SK-N-DZ (cell line): ENCODE results near the gene ANO2.

Experiments
- DNase-seq: peaks from one replicate; pipeline ENCODE4 v3.0.0-alpha.2; 2015; ENCODE audit warnings: low spot score

ANO2 gene

DNA sequence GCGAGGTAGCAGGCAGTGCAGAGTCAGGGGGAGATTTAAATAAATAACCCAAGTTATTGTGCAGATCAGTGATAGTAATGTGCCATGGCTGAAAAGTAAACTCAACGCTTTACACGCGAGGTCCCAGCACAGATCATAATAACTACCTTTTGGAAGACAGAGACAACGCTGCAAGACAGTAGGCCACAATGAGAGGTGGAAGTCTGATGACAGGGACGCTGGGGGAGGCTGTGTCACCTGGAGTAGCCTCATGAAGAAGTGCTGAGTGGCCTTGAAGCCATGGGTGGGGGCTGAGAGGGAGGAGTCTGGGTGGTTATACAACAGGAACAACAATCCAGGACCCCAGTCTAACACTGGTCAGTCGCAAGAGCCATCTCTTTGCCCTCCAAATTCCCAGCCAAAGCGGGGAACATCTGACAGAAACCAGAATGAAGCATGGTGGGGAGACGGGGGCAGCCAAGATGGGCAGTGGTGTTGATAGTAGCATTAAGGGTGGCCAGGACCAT, 28.2 kb downstream of the ANO2 start:
- no peak for DNase-seq

- DNase-seq: no peak
These were observed 29.5 kb downstream of the ANO2 start for GRCh38 chr12:5915511-5915910.

- DNase-seq: no peak
These were observed 30.5 kb downstream of the ANO2 start for GRCh38 chr12:5914387-5915149.

GRCh38 chr12:5913387-5913786, 31.7 kb downstream of the ANO2 start:
- DNase-seq: no peak

DNA sequence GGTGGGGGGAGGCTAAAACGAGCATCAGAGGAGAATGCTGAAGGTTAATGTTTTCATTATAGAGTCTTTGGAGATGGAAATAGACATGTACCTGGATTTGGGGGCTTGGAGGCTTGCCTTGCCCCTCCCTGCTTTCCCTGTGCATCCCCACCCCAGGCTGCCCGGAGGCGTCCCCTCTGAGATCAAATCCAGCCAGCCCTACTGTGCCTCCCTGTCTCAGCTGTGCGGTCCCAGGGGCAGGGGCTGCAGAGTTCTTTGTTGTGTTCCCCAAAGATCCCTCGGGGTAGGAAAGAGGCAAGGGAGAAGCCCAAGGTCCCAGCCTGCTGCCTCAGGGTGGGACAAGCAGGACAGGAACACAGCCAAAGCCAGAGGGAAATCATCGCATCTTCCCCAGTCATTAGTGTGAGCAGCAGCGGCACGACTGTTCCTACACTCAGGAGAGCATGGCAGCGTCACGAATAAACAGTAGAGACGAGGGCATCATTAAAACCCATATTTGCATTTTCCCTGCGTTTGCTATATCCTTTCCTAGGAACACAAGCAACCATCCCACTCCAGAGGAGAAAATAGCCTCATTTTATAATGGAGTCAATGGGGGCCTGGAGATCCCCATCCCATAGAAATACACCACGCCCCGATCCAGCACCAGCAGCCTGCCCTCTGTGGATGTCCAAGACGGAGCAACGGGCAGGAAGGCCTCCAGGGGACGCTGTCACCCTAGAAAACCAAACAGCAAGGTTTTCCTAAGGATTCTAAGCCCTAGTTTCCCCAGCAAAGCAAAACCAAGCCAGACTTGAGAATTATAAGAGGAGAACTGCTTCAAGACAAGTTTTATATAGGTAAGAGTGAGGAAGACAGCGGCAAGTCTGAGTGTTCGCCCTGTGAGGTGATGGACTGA, 32.4 kb downstream of the ANO2 start:
- DNase-seq: no peak

GRCh38 chr12:5912011-5912410, 33.0 kb downstream of the ANO2 start:
- DNase-seq: no peak

- DNase-seq: no peak
These were observed 34.1 kb downstream of the ANO2 start for GRCh38 chr12:5910790-5911548.

DNA sequence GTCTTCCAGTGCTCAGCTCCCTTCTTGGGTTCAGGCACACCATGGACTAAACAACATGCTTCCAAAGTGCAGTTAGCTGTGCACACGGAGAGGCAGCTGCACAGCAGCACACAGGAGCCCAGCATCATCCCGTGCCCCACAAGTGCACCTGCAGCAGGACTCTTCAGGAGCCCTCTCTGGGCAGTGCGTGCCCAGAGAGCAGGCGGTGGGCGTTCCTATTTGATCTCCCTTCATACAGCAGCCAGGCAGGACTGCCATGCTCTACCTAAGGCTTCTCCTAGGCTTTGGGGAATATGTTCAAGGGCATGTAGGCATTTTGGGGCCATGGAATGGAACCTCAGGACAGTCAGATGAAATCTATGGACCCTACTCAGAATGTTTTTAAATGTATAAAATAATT, 35.5 kb downstream of the ANO2 start:
- DNase-seq: no peak

GRCh38 chr12:5908251-5908650, 36.8 kb downstream of the ANO2 start:
- no peak for DNase-seq

- no peak for DNase-seq
These were observed 37.3 kb downstream of the ANO2 start for GRCh38 chr12:5907807-5908206.

- no peak for DNase-seq
These were observed 39.3 kb downstream of the ANO2 start for GRCh38 chr12:5905757-5906156.

DNA sequence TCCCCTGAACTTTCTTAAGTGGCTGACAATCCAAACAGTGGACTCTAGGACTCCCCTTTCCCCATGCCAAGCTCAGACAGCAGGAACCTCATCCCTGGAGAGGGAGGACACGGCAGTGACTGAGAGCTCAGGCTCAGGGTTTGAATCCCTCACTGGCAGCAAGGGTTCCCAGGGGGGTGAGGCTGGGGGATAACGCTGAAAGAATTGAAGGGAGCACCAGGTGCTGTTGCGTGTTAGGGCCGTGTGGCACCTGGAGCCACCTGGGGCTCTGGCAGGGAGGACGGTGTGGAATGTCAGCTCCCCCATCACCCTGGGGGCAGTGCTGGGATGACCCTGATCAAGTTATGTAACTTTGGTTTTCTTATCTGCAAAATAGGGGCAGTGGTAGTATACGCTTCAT, 40.1 kb downstream of the ANO2 start:
- DNase-seq: no peak

DNA sequence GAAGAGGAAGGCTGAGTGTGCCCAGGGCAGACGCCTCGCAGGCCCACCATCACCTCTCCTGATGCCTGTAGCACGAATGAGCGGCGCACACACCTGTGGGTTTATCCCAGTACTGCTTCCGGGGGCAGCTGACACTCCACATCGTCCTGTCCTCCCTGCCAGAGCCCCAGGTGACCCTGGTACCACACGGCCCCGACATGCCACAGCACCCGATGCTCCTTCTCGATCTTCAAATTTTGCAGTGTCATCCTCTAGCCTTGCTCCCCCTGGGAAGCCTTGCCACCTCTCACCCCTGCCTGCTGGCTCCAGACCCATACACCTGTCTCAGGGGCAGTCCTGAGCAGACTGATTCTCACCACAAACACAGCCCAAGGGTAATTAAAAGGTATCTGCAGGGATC, 40.6 kb downstream of the ANO2 start:
- no peak for DNase-seq

DNA sequence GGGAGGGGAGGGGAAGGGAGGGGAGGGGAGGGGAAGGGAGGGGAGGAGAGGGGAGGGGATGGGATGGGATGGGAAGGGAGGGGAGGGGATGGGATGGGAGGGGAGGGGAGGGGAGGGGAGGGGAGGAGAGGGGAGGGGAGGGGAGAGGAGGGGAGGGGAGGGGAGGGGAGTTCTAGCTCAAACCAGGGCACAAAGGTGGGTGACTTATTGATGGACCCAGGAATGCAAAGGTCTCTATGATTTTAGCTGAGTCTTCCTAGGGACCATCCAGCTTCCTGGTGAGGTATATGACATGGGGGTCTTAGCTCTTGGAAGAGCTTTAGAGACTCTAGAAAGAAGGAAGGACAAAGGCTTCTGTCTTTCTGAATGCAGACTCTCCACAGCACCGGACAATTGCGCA, 42.3 kb downstream of the ANO2 start:
- no peak for DNase-seq

GRCh38 chr12:5901416-5901815, 43.6 kb downstream of the ANO2 start:
- DNase-seq: no peak

- DNase-seq: no peak
These were observed 44.4 kb downstream of the ANO2 start for GRCh38 chr12:5900533-5901205.

- DNase-seq: no peak
These were observed 45.0 kb downstream of the ANO2 start for GRCh38 chr12:5900076-5900475.

- DNase-seq: no peak
These were observed 45.4 kb downstream of the ANO2 start for GRCh38 chr12:5899675-5900074.

GRCh38 chr12:5898874-5899273, 46.2 kb downstream of the ANO2 start:
- no peak for DNase-seq

GRCh38 chr12:5889381-5890047, 55.5 kb downstream of the ANO2 start:
- peak; percentile 30 for DNase-seq

DNA sequence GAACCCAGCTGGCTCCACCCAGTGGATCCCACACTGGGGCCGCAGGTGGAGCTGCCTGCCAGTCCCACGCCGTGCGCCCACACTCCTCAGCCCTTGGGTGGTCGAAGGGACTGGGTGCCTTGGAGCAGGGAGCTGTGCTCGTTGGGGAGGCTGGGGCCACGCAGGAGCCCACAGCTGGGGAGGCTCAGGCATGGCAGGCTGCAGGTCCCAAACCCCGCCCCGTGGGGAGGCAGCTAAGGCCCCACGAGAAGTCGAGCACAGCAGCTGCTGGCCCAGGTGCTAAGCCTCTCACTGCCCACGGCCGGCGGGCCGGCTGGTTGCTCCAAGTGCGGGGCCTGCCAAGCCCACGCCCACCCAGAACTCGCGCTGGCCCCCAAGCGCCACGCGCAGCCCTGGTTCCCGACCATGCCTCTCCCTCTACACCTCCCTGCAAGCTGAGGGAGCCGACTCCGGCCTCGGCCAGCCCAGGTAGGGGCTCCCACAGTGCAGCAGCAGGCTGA, 56.2 kb downstream of the ANO2 start:
- no peak for DNase-seq
